ENCODE results near the gene PACRG. TPM values are rescaled to one million over a fixed set of nuclear protein-coding genes. Genes with fewer than 3 reads are reported as not detected.
A peak's percentile ranks its signal among the peaks of the same experiment; 100 is the strongest.

Gene PACRG
- total RNA-seq, 1 donor from 2014 or later, result 1.2 TPM

DNA sequence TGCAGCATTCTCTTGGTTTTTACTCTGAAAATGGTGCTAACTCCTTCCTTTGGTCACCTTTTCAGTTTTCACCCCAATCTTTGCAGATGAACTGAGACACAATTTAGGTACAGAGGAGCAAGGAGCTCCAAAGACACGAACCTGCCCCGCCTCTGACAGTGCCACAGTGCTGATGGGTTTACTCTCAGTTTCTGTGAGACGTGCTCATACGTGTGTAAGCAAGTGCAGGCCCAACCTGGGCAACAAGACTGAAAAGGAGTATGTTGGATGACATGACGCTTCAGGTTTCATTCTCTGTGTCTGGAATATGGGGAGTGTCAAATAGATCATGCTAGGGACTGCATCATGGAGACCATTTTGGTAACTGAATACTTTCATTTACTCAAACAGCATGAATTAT, 352.5 kb downstream of the PACRG start:
- H3K27me3 Mint-ChIP-seq (ENCODE audit: unreplicated experiment), result no peaks in the 10 kb centered on the region
- no peak overlapping the region for H3K27ac Mint-ChIP-seq (ENCODE audit: unreplicated experiment)
- no peaks in the 10 kb centered on the region for H3K9me3 Mint-ChIP-seq (ENCODE audit: unreplicated experiment)

DNA sequence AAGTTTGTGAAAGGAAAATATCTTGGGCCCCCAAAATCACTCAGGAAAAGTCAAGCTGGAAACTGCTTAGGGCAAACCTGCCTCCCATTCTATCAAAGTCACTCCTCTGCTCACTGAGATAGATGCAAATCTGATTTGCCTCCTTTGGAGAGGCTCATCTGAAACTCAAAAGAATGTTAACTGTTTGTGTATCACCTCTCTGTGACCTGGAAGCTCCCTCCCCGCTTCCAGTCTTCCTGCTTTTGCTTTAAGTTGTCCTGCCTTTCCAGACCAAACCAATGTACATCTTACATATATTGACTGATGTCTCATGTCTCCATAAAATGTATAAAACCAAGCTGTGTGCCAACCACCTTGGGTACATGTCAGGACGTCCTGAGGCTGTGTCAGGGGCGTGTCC, 355.4 kb downstream of the PACRG start:
- Mint-ChIP-seq H3K9me3 (ENCODE audit: unreplicated experiment) (no peaks in the 10 kb centered on the region), H3K27ac (ENCODE audit: unreplicated experiment) (no peak overlapping the region), H3K36me3 (ENCODE audit: unreplicated experiment) (peaks cover 4% of the 10 kb centered on the region), H3K4me3 (ENCODE audit: unreplicated experiment) (no peak overlapping the region), H3K27me3 (ENCODE audit: unreplicated experiment) (no peaks in the 10 kb centered on the region), H3K4me1 (ENCODE audit: unreplicated experiment) (peaks cover 15% of the 10 kb centered on the region)
- DNase-seq (ENCODE audit: extremely low spot score, unreplicated experiment), result no peak
- TF ChIP-seq, protein P1, sequence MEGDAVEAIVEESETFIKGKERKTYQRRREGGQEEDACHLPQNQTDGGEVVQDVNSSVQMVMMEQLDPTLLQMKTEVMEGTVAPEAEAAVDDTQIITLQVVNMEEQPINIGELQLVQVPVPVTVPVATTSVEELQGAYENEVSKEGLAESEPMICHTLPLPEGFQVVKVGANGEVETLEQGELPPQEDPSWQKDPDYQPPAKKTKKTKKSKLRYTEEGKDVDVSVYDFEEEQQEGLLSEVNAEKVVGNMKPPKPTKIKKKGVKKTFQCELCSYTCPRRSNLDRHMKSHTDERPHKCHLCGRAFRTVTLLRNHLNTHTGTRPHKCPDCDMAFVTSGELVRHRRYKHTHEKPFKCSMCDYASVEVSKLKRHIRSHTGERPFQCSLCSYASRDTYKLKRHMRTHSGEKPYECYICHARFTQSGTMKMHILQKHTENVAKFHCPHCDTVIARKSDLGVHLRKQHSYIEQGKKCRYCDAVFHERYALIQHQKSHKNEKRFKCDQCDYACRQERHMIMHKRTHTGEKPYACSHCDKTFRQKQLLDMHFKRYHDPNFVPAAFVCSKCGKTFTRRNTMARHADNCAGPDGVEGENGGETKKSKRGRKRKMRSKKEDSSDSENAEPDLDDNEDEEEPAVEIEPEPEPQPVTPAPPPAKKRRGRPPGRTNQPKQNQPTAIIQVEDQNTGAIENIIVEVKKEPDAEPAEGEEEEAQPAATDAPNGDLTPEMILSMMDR (IDR thresholded peaks at IDR 0.05), result no peak

More for the DNA sequence above, 352.5 kb downstream of the PACRG start:
- Mint-ChIP-seq H3K4me1 (ENCODE audit: unreplicated experiment) (no peaks in the 10 kb centered on the region), H3K4me3 (ENCODE audit: unreplicated experiment) (no peak overlapping the region), H3K36me3 (ENCODE audit: unreplicated experiment) (no peaks in the 10 kb centered on the region)
- no peak for DNase-seq (ENCODE audit: extremely low spot score, unreplicated experiment)
- TF ChIP-seq, protein P1 (IDR thresholded peaks at IDR 0.05), result no peak

DNA sequence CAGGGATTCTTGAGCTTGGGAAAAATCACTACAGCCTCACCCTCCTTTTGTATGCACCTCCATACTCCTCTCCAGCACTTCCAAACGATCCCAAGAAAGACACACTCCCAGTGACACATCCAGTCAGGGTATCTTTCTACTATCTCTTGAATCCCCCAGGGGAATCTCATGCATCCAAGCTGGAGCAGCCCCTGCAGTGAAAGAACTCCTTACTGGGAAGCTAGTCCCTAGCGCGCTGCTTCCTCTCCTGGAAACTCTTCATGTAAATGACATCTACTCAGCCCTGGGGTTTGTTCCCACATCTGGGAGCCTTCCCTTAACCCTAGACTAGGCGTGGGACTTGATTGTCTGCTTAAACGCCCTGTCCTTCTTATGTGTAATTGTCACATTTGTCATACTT, 357.7 kb downstream of the PACRG start:
- Mint-ChIP-seq H3K4me3 (ENCODE audit: unreplicated experiment) (no peak overlapping the region), H3K9me3 (ENCODE audit: unreplicated experiment) (no peaks in the 10 kb centered on the region), H3K4me1 (ENCODE audit: unreplicated experiment) (peaks cover 15% of the 10 kb centered on the region), H3K36me3 (ENCODE audit: unreplicated experiment) (peaks cover 4% of the 10 kb centered on the region), H3K27me3 (ENCODE audit: unreplicated experiment) (no peaks in the 10 kb centered on the region), H3K27ac (ENCODE audit: unreplicated experiment) (no peak overlapping the region)
- TF ChIP-seq, protein P1 (IDR thresholded peaks at IDR 0.05), result no peak
- DNase-seq (ENCODE audit: extremely low spot score, unreplicated experiment), result no peak

DNA sequence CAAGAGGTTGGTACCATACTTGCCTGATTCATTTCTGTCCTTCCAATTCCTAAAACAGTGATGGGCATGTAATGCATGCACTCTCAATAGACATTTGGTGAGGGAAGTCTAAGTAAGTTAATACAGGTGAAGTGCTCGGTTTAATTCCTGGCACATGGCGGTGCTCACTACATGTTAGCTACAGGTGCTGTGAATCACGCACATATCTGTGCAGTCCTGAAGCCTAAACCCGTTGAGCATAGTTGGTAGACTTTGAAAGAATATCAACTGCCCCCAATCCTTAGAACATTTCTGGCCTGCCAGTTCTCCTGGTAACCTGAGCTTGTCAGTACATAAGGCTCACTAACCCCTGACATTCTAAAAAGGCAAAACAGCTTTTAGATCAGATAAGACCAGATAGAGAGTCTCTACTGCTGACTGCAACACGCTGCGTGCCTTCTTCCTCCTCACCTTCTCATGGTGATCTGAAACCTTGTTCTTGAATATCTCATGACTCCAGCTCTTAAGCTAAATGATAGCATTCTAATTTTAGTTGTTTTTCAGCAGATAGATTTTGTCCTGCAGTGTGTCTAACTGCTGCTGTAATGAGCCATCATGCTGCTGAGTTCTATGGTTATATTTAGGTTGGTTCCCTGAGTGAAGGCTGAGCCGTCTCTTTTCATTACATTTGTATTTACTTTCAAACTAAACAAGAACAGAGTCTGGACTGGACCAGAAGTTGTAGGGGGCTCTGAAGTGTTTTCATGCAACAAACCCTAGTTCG, 358.3 kb downstream of the PACRG start:
- H3K36me3 Mint-ChIP-seq (ENCODE audit: unreplicated experiment), result peaks cover 4% of the 10 kb centered on the region
- no peaks in the 10 kb centered on the region for H3K9me3 Mint-ChIP-seq (ENCODE audit: unreplicated experiment)
- peak overlapping the region; percentile 51 for H3K27ac Mint-ChIP-seq (ENCODE audit: unreplicated experiment)
- no peak for DNase-seq (ENCODE audit: extremely low spot score, unreplicated experiment)
- TF ChIP-seq, protein P1 (IDR thresholded peaks at IDR 0.05), result no peak
- peaks cover 15% of the 10 kb centered on the region for H3K4me1 Mint-ChIP-seq (ENCODE audit: unreplicated experiment)
- no peak overlapping the region for H3K4me3 Mint-ChIP-seq (ENCODE audit: unreplicated experiment)
- no peaks in the 10 kb centered on the region for H3K27me3 Mint-ChIP-seq (ENCODE audit: unreplicated experiment)

DNA sequence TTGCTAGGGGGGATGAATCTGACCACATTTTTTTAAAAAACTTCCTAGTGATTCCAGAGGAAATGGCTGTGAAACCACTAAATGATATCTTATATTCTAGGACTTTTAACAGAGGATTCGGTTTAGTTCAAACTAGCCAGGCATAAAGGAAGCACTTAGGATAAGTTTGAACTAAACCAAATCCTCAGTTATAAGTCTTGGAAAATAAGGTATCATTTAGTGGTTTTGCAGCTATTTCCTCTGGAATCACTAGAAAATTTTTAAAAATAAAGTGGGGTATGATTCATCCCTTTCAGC, 358.8 kb downstream of the PACRG start:
- Mint-ChIP-seq H3K4me1 (ENCODE audit: unreplicated experiment) (peaks cover 15% of the 10 kb centered on the region), H3K27ac (ENCODE audit: unreplicated experiment) (no peak overlapping the region), H3K27me3 (ENCODE audit: unreplicated experiment) (no peaks in the 10 kb centered on the region), H3K36me3 (ENCODE audit: unreplicated experiment) (peaks cover 4% of the 10 kb centered on the region), H3K9me3 (ENCODE audit: unreplicated experiment) (no peaks in the 10 kb centered on the region), H3K4me3 (ENCODE audit: unreplicated experiment) (no peak overlapping the region)
- TF ChIP-seq, protein P1 (IDR thresholded peaks at IDR 0.05), result no peak
- no peak for DNase-seq (ENCODE audit: extremely low spot score, unreplicated experiment)

Measured in osteocyte (in vitro differentiated cells).